Measurements from ENCODE around the gene ANKRD53.

The ANKRD53 gene

DNA sequence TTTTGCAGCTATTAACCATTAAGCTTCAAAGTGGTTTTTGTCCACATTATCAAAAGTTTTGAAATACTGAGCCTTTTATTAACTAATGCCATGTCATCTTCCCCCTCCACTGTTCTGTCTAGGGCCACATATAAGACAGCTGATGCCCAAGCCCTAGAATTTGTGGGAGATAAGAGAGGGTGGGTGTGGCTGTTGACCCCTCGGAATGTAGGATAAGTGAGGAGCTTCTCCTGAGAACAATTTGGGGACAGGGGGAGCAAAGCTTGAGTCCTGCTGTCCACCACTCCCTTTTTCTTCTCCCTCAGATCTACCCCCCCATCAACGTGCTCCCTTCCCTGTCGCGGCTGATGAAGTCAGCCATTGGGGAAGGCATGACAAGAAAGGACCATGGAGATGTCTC lies 14.3 kb upstream of the ANKRD53 start:
- H3K27ac ChIP-seq, result no peak overlapping the region
- no peak for TF ChIP-seq ZFX (IDR thresholded peaks at IDR 0.05; ENCODE audit: borderline replicate concordance)
- TF ChIP-seq, protein P1, sequence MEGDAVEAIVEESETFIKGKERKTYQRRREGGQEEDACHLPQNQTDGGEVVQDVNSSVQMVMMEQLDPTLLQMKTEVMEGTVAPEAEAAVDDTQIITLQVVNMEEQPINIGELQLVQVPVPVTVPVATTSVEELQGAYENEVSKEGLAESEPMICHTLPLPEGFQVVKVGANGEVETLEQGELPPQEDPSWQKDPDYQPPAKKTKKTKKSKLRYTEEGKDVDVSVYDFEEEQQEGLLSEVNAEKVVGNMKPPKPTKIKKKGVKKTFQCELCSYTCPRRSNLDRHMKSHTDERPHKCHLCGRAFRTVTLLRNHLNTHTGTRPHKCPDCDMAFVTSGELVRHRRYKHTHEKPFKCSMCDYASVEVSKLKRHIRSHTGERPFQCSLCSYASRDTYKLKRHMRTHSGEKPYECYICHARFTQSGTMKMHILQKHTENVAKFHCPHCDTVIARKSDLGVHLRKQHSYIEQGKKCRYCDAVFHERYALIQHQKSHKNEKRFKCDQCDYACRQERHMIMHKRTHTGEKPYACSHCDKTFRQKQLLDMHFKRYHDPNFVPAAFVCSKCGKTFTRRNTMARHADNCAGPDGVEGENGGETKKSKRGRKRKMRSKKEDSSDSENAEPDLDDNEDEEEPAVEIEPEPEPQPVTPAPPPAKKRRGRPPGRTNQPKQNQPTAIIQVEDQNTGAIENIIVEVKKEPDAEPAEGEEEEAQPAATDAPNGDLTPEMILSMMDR (IDR thresholded peaks at IDR 0.05), result no peak

DNA sequence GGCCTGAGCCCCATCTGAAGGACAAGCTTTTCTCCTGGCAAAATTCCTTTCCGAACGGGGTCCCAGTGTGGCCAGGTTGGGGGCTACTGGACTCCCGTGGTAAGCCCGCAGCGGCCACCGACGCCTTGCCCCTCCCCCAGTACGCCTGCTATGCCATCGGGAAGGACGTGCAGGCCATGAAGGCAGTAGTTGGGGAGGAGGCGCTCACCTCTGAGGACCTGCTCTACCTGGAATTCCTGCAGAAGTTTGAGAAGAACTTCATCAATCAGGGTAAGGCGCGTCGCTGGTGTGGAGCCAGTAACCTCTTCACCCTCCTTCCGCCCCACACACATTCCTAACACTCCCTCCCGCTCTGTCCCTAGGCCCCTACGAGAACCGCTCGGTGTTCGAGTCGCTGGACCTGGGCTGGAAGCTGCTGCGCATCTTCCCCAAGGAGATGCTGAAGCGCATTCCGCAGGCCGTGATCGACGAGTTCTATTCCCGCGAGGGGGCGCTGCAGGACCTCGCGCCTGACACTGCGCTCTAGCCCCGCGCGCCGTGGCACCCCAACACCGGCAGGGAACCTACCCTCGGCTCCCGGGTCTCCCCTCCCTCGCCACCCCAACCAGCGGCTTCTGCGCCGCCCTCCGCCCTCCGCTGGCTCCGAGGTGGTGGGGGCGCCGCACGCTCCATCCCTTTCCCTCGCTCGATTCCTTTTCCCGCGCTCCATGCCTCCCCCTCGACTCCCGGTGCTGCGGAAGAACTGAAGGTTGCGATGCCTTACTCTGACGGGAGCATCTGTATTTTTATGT lies 13.6 kb upstream of the ANKRD53 start:
- no peak overlapping the region for H3K27ac ChIP-seq
- TF ChIP-seq ZFX (IDR thresholded peaks at IDR 0.05; ENCODE audit: borderline replicate concordance), result no peak
- TF ChIP-seq, protein P1 (IDR thresholded peaks at IDR 0.05), result peak; percentile 19

DNA sequence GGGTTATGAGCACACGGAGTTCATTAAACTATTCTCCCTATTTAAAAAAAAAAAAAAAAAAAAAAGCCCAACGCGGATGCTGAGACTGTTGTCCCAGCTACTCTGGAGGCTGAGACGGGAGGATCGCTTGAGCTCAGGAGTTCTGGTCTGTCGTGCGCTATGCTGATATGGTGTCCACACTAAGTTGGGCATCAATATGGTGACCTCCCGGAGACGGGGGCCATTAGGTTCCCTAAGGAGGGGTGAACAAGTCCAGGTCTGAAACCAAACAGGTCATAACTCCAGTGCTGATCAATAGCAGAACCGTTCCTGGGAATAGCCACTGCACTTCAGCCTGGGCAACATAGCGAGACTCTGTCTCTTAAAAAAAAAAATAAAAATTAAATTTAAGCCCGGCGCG lies 12.9 kb upstream of the ANKRD53 start:
- no peak for TF ChIP-seq ZFX (IDR thresholded peaks at IDR 0.05; ENCODE audit: borderline replicate concordance)
- TF ChIP-seq, protein P1 (IDR thresholded peaks at IDR 0.05), result no peak
- no peak overlapping the region for H3K27ac ChIP-seq

DNA sequence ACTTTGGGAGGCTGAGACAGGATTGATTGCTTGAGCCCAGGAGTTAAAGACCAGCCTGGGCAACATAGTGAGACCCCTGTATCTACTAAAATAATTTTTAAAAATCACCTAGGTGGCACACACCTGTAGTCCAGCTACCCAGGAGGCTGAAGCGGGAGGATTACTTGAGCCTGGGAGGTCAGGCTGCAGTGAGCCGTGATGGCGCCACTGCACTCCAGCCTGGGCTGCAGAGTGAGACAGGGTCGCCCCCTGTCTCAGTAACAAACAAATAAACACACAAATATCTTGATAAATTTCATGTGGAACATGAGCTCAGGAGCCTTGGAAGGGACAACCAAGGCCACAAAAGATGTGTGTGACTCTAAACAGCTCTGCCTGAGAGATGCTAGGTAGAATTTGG lies 11.7 kb upstream of the ANKRD53 start:
- H3K27ac ChIP-seq, result no peak overlapping the region
- TF ChIP-seq, protein P1 (IDR thresholded peaks at IDR 0.05), result no peak
- TF ChIP-seq ZFX (IDR thresholded peaks at IDR 0.05; ENCODE audit: borderline replicate concordance), result no peak

DNA sequence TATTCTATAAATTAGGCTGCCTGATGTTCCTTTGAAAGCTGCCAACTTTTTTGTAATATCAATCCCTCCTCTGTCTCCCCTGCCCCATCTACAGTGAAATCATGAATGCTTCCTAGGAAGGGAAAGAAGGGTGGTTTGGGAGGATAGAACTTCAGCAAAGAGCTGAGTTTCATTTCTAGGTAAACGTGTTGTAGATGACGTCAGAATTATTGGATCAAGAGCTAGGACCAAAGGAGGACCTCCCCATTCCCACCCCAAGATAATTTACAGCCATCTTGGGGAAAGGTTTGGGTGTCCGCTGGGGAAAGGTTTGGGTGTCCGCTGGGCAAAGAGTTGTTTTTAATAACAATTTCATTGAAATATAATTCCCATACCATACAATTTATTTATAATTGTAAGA lies 11.2 kb upstream of the ANKRD53 start:
- no peak overlapping the region for H3K27ac ChIP-seq
- TF ChIP-seq, protein P1 (IDR thresholded peaks at IDR 0.05), result no peak
- no peak for TF ChIP-seq ZFX (IDR thresholded peaks at IDR 0.05; ENCODE audit: borderline replicate concordance)

DNA sequence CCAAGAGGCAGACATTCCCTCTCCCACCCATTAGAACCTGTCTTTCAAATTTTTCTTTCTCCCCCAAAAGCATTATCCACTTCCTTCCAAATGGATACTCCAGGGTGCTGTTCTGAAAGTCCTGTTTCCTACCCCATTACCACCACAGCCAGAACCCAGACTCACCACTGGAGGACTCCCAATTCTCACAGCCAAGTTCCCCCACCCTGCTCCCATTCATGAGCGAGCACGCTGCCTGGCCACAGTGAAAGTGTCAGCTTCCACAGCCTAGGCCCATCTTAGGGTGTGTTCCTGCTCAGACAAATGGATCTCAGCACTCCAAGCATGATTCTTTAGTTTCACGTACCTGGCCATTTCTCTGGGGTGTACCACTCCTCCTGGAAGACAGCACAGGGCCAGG lies 3.8 kb upstream of the ANKRD53 start:
- no peak overlapping the region for H3K27ac ChIP-seq
- no peak for TF ChIP-seq ZFX (IDR thresholded peaks at IDR 0.05; ENCODE audit: borderline replicate concordance)
- TF ChIP-seq, protein P1 (IDR thresholded peaks at IDR 0.05), result no peak

DNA sequence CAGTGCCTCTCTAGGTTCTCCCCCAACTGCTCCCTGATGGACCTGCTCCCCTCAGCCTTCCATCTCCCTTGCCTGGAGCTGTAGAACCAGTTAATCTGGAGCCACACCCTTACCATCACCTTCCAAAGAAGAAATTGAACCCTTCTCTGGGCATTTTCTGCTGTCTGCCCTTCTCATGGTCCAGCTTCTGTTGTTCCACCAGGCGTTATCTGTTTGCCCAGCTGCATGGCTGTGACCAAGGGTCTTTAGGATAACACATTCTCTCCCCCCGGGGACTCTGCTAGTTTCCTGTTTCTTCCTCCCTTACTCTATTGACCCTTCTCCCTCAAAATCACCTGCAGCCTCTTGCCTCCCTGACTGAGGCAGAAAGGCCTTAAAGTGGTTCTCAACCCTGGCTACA lies 3.2 kb upstream of the ANKRD53 start:
- H3K27ac ChIP-seq, result no peak overlapping the region
- TF ChIP-seq, protein P1 (IDR thresholded peaks at IDR 0.05), result no peak
- no peak for TF ChIP-seq ZFX (IDR thresholded peaks at IDR 0.05; ENCODE audit: borderline replicate concordance)
